Fibroblast of villous mesenchyme (primary cell): ENCODE measurements around the gene STAG2. TPM values are rescaled to one million over a fixed set of nuclear protein-coding genes. Genes with fewer than 3 reads are reported as not detected.
"Not testable (repeated sequence)": the region's sequence is repeated elsewhere in the genome, so short reads cannot be mapped to it uniquely, and the experiment has no call there.

Experiments used
- DNase-seq: peaks from one replicate; pipeline ENCODE4 v3.0.0-alpha.2; 2010; ENCODE audit warnings: low read depth
- H3K4me3 ChIP-seq: 2 replicates; pipeline ENCODE4 v1.5.1; 2011; ENCODE audit warnings: low read depth, mild to moderate bottlenecking, low read length
- CTCF ChIP-seq: IDR thresholded peaks from 2 replicates; pipeline ENCODE4 v1.5.1; 2012; ENCODE audit warnings: low read depth, mild to moderate bottlenecking, low read length; ENCODE audit not compliant: insufficient read depth
- total RNA-seq: library from RNA; depleted of rRNA; stranded (reverse); fragments of >200 nt; gene quantifications from 2 replicates; pipeline ENCODE4 v1.2.3, GENCODE V29; 2012

STAG2 gene
- total RNA-seq, 1 donor = 57.4 TPM

- no peak for TF ChIP-seq CTCF
- no peak overlapping the region for H3K4me3 ChIP-seq
- no peak for DNase-seq
Observed at GRCh38 chrX:124026529-124026928, 65.0 kb downstream of the STAG2 start.

- DNase-seq = no peak
- TF ChIP-seq CTCF = no peak
- no peak overlapping the region for H3K4me3 ChIP-seq
Observed at GRCh38 chrX:124028182-124028581, 66.7 kb downstream of the STAG2 start.

- TF ChIP-seq CTCF = no peak
- no peak for DNase-seq
- H3K4me3 ChIP-seq = no peak overlapping the region
Observed at GRCh38 chrX:124030520-124030919, 69.0 kb downstream of the STAG2 start.

GRCh38 chrX:124033821-124034220, 72.3 kb downstream of the STAG2 start:
- H3K4me3 ChIP-seq = no peak overlapping the region
- peak; percentile 12 for DNase-seq
- no peak for TF ChIP-seq CTCF

GRCh38 chrX:124035657-124036056, 74.2 kb downstream of the STAG2 start:
- DNase-seq = no peak
- H3K4me3 ChIP-seq = no peak overlapping the region
- TF ChIP-seq CTCF = no peak

GRCh38 chrX:124042042-124042441, 80.5 kb downstream of the STAG2 start:
- no peak for DNase-seq
- no peak overlapping the region for H3K4me3 ChIP-seq
- no peak for TF ChIP-seq CTCF

GRCh38 chrX:124045109-124045508, 83.6 kb downstream of the STAG2 start:
- no peak for DNase-seq

GRCh38 chrX:124084417-124084816, 122.9 kb downstream of the STAG2 start:
- not testable (repeated sequence) for DNase-seq, H3K4me3 ChIP-seq

More at GRCh38 chrX:124045109-124045508, 83.6 kb downstream of the STAG2 start:
- TF ChIP-seq CTCF = no peak
- no peak overlapping the region for H3K4me3 ChIP-seq
